GM12878 (cell line): ENCODE results near the gene NCKAP5. TPM values are rescaled to one million over a fixed set of nuclear protein-coding genes. Genes with fewer than 3 reads are reported as not detected.

ENCODE experiments used
- ATAC-seq: fragments of 200-7000 bp; cut with Tn5 transposase; 3 replicates; pipeline ENCODE4 v1.9.1; 2020; ENCODE audit warnings: mild to moderate bottlenecking, moderate library complexity
- BruUV-seq: library from RNA; stranded (reverse); fragments of 400-500 nt; replicated peaks from 2 replicates; lab custom pipeline; 2021; lab: Mats Ljungman, UMichigan
- CTCF ChIA-PET: fragments of 300-600 bp; sonication (Branson Sonifier 250); formaldehyde crosslinking; extraction: SDS; loops from one replicate; lab custom pipeline; 2021; ENCODE audit warnings: inconsistent platforms; lab: Yijun Ruan, JAX
- POLR2A ChIA-PET: fragments of 350-600 bp; formaldehyde crosslinking; extraction: SDS; loops from one replicate; lab custom pipeline; 2021; ENCODE audit warnings: inconsistent platforms; lab: Charles Lee
- RAD21 ChIA-PET: fragments of 300-600 bp; sonication (Branson Sonifier 250); formaldehyde crosslinking; loops from one replicate; lab custom pipeline; 2023; ENCODE audit warnings: antibody characterized with exemption; ENCODE audit not compliant: unreplicated experiment; lab: Charles Lee
- SMC1A ChIA-PET: fragments of 300-600 bp; sonication (Branson Sonifier 250); formaldehyde crosslinking; loops from one replicate; lab custom pipeline; 2023; ENCODE audit not compliant: unreplicated experiment, uncharacterized antibody; lab: Charles Lee
- DNase-seq: peaks from one replicate; pipeline ENCODE4 v3.0.0-alpha.2; 2011; ENCODE audit warnings: low read depth, low spot score
- FAIRE-seq: peaks from 3 replicates; lab custom pipeline; 2011; peaks lifted over from hg19 to GRCh38; lab: Jason Lieb, UNC
- H2AFZ ChIP-seq: 2 replicates; pipeline ENCODE4 v1.6.0; 2011; ENCODE audit warnings: low read depth, low read length, control low read depth; ENCODE audit not compliant: control insufficient read depth
- H3K27ac ChIP-seq: 2 replicates; pipeline ENCODE4 v1.5.1; 2011; ENCODE audit warnings: control low read depth; ENCODE audit not compliant: control insufficient read depth, insufficient read depth
- H3K27me3 ChIP-seq, 2 experiments: replicated peaks in 1 of 2; 2 replicates each; pipeline versions ENCODE4 v1.6.0 to v1.6.1; 2011; ENCODE audit warnings: low read length in 1 of 2; ENCODE audit not compliant: control insufficient read depth in 2 of 2, insufficient read depth in 2 of 2
- H3K36me3 ChIP-seq, 2 experiments: 2 replicates each; pipeline ENCODE4 v1.5.1; 2011; ENCODE audit warnings: low read length in 1 of 2; ENCODE audit not compliant: control insufficient read depth in 2 of 2, insufficient read depth in 2 of 2
- H3K4me1 ChIP-seq: 2 replicates; pipeline ENCODE4 v1.6.1; 2011; ENCODE audit warnings: mild to moderate bottlenecking, low read length, moderate library complexity, mixed read lengths; ENCODE audit not compliant: control insufficient read depth, insufficient read depth
- H3K4me2 ChIP-seq: 2 replicates; pipeline ENCODE4 v1.6.0; 2011; ENCODE audit warnings: control low read depth; ENCODE audit not compliant: control insufficient read depth, insufficient read depth
- H3K4me3 ChIP-seq: fragments of 200-600 bp; sonication (generic); 2 replicates; pipeline ENCODE4 v1.5.1; 2016
- H3K79me2 ChIP-seq: 2 replicates; pipeline ENCODE4 v1.6.0; 2011; ENCODE audit warnings: low read length; ENCODE audit not compliant: control insufficient read depth, insufficient read depth
- H3K9ac ChIP-seq: 2 replicates; pipeline ENCODE4 v1.8.0; 2011; ENCODE audit warnings: low read length, control low read depth, mixed read lengths; ENCODE audit not compliant: control insufficient read depth, insufficient read depth
- H3K9me3 ChIP-seq: replicated peaks from 3 replicates; pipeline ENCODE4 v1.5.1; 2011; ENCODE audit warnings: mild to moderate bottlenecking, low read length; ENCODE audit not compliant: control insufficient read depth, insufficient read depth
- H4K20me1 ChIP-seq: 2 replicates; pipeline ENCODE4 v1.6.0; 2011; ENCODE audit not compliant: control insufficient read depth, insufficient read depth
- BCL3 ChIP-seq: IDR thresholded peaks from 2 replicates; pipeline ENCODE4 v1.6.1; 2011; ENCODE audit warnings: borderline replicate concordance, low read depth, mild to moderate bottlenecking, moderate library complexity, low read length; ENCODE audit not compliant: insufficient read depth, poor library complexity, severe bottlenecking
- CHD4 ChIP-seq: fragments of 200-600 bp; sonication (generic); IDR thresholded peaks from 2 replicates; pipeline ENCODE4 v1.6.1; 2016; ENCODE audit warnings: mild to moderate bottlenecking
- CREB1 ChIP-seq: IDR thresholded peaks from 2 replicates; pipeline ENCODE4 v1.6.1; 2012; ENCODE audit warnings: low read depth, mild to moderate bottlenecking, inconsistent platforms
- E4F1 ChIP-seq: fragments of 450-650 bp; IDR thresholded peaks from 2 replicates; pipeline ENCODE4 v1.6.1; 2018; ENCODE audit warnings: borderline replicate concordance, mild to moderate bottlenecking; ENCODE audit not compliant: partially characterized antibody
- EGR1 ChIP-seq, 2 experiments: IDR thresholded peaks; 1 replicate in 1 of 2; 2 replicates in 1 of 2; pipeline ENCODE4 v1.6.1; 2011 to 2012; ENCODE audit warnings: low read depth in 2 of 2, low read length in 2 of 2, borderline replicate concordance in 1 of 2, mild to moderate bottlenecking in 1 of 2, moderate library complexity in 1 of 2
- EP300 ChIP-seq, 2 experiments: fragments of 150-350 bp in 1 of 2; IDR thresholded peaks; 2 replicates each; pipeline ENCODE4 v1.6.1; 2011 to 2012; ENCODE audit warnings: low read depth in 2 of 2, low read length in 2 of 2, borderline replicate concordance in 1 of 2, improper control_type of control experiment in 1 of 2, inconsistent platforms in 1 of 2; ENCODE audit not compliant: control insufficient read depth in 1 of 2
- ETV6 ChIP-seq, 2 experiments: fragments of 450-650 bp in 1 of 2; IDR thresholded peaks in 1 of 2; conservative IDR thresholded peaks in 1 of 2; 2 replicates each; pipeline ENCODE4 v1.6.1; 2014; ENCODE audit warnings: antibody characterized with exemption in 1 of 2, borderline replicate concordance in 1 of 2, low read depth in 1 of 2, mild to moderate bottlenecking in 1 of 2, moderate library complexity in 1 of 2
- FOS ChIP-seq: IDR thresholded peaks from 3 replicates; pipeline ENCODE4 v1.6.1; 2011; ENCODE audit warnings: borderline replicate concordance; ENCODE audit not compliant: insufficient read length; ENCODE audit errors: extremely low read depth
- HCFC1 ChIP-seq: fragments of 150-350 bp; IDR thresholded peaks from 2 replicates; pipeline ENCODE4 v1.6.1; 2014; ENCODE audit warnings: low read length
- KAT2A ChIP-seq: conservative IDR thresholded peaks from 2 replicates; pipeline ENCODE4 v1.6.1; 2011; ENCODE audit warnings: low read depth, low read length; ENCODE audit not compliant: control insufficient read depth
- MLLT1 ChIP-seq: fragments of 450-650 bp; IDR thresholded peaks from 2 replicates; pipeline ENCODE4 v1.6.1; 2016; ENCODE audit warnings: mild to moderate bottlenecking
- MYB ChIP-seq: fragments of 150-350 bp; IDR thresholded peaks from 2 replicates; pipeline ENCODE4 v1.6.1; 2014; ENCODE audit warnings: mild to moderate bottlenecking, low read depth, low read length, borderline replicate concordance
- POLR2AphosphoS5 ChIP-seq: IDR thresholded peaks from 2 replicates; pipeline ENCODE4 v1.6.1; 2011; ENCODE audit warnings: mild to moderate bottlenecking, low read length, inconsistent platforms
- RUNX3 ChIP-seq: IDR thresholded peaks from 2 replicates; pipeline ENCODE4 v1.6.1; 2012; ENCODE audit warnings: low read length, inconsistent platforms
- SUPT20H ChIP-seq: IDR thresholded peaks from 2 replicates; pipeline ENCODE4 v1.6.1; 2011; ENCODE audit warnings: low read depth, mild to moderate bottlenecking, low read length, moderate library complexity, borderline replicate concordance; ENCODE audit not compliant: control insufficient read depth
- WGBS: methylation state at CpG from one replicate; pipeline ENCODE4 v1.1.6; 2016; ENCODE audit warnings: low lambda C conversion rate; ENCODE audit not compliant: insufficient replicate concordance, insufficient coverage; ENCODE audit errors: missing lambda C conversion rate; 5-methylcytosine and 5-hydroxymethylcytosine counted together
- in situ Hi-C: fragments of 300-500 bp; cut with MboI; formaldehyde crosslinking; loops from 9 replicates; pipeline ENCODE4 v1.14.3; 2018; ENCODE audit warnings: mixed read lengths
- intact Hi-C: fragments of 100-400 bp; cut with micrococcal nuclease; formaldehyde crosslinking; loops from one replicate; pipeline ENCODE4 v1.14.2; 2022; ENCODE audit not compliant: unreplicated experiment
- polyA plus RNA-seq, 11 experiments: library from polyadenylated mRNA; depleted of rRNA in 4 of 11; unstranded in 6 of 11; stranded (reverse) in 5 of 11; fragments of >200 nt; fragmentation: Nextera tagmentation in 4 of 11; fragmentation: Illumina TruSeq in 1 of 11; extraction: Ambion mirVana in 4 of 11; extraction: Trizol in 1 of 11; gene quantifications; 1 replicate in 1 of 11; 2 replicates in 10 of 11; pipeline versions ENCODE4 v1.2.1 to v1.2.3, GENCODE V29; 2011 to 2016; ENCODE audit warnings: inconsistent platforms in 2 of 11, missing spikeins in 2 of 11, low read depth in 1 of 11
- total RNA-seq, 4 experiments: library from RNA; depleted of rRNA in 3 of 4; stranded (reverse); fragments of >200 nt in 3 of 4; fragmentation: Illumina TruSeq in 1 of 4; extraction: Trizol in 1 of 4; gene quantifications; 2 replicates each; pipeline versions ENCODE4 v1.2.1 to v1.2.3, GENCODE V29; 2013 to 2021

NCKAP5 gene
- total and polyA plus RNA-seq, 10 of the 15 experiments (the other 5 are each of a cell fraction or from before 2014, with no cell fraction given): 0.06 to 0.44 (median 0.16) TPM

GRCh38 chr2:133444465-133444864 lies 123.8 kb downstream of the NCKAP5 start:
- 64% methylated on average over 3 of the region's 3 CpGs for WGBS
- TF ChIP-seq CREB1 (no peak), E4F1 (no peak), ETV6 (conservative IDR thresholded peaks at IDR 0.05 in 1 of 2, IDR thresholded peaks at IDR 0.05 in 1 of 2; ENCODE audit: borderline replicate concordance in 1 of 2, low read depth in 1 of 2) (no peak), HCFC1 (no peak), BCL3 (no peak), EP300 (IDR thresholded peaks at IDR 0.05; ENCODE audit: borderline replicate concordance in 1 of 2, control insufficient read depth in 1 of 2, low read depth in 2 of 2, low read length in 2 of 2) (no peak), SUPT20H (no peak), MLLT1 (no peak), RUNX3 (no peak), CHD4 (no peak), MYB (no peak), POLR2AphosphoS5 (no peak), KAT2A (no peak), FOS (no peak), EGR1 (IDR thresholded peaks at IDR 0.05; ENCODE audit: borderline replicate concordance in 1 of 2, low read depth in 2 of 2, low read length in 2 of 2) (no peak)
- no peaks in the 10 kb centered on the region for H3K4me1 ChIP-seq
- H3K79me2 ChIP-seq: no peaks in the 10 kb centered on the region
- no peaks in the 10 kb centered on the region for H3K27me3 ChIP-seq
- ChIA-PET CTCF (no interaction called here), SMC1A (interaction anchor here (1.1 to 2.1 kb wide), 5 partner anchors 9 to 69 kb away, joined by 3 to 6 read pairs (median 5); no protein-coding TSS in a partner anchor), RAD21 (no interaction called here), POLR2A (no interaction called here)
- DNase-seq: no peak
- FAIRE-seq: no peak
- no TSS peak for BruUV-seq
- no peaks in the 10 kb centered on the region for H3K9me3 ChIP-seq
- intact Hi-C loops (no loop called here), in situ Hi-C loops (no loop called here)
- H2AFZ ChIP-seq: no peak overlapping the region
- H3K9ac ChIP-seq: no peak overlapping the region
- no peaks in the 10 kb centered on the region for H4K20me1 ChIP-seq
- H3K4me3 ChIP-seq: no peak overlapping the region
- no peaks in the 10 kb centered on the region for H3K36me3 ChIP-seq
- no peak overlapping the region for H3K4me2 ChIP-seq
- ATAC-seq: no peak
- no peak overlapping the region for H3K27ac ChIP-seq
